Fibroblast of the aortic adventitia (primary cell): ENCODE results near the gene PUDP. TPM values are rescaled to one million over a fixed set of nuclear protein-coding genes. Genes with fewer than 3 reads are reported as not detected.

Source experiments
- DNase-seq: peaks from one replicate; pipeline ENCODE4 v3.0.0-alpha.2; 2010; ENCODE audit warnings: low read depth
- H3K4me3 ChIP-seq: 2 replicates; pipeline ENCODE4 v1.5.1; 2011; ENCODE audit warnings: low read depth, mild to moderate bottlenecking, control low read depth, low read length, moderate library complexity
- CTCF ChIP-seq: IDR thresholded peaks from 2 replicates; pipeline ENCODE4 v1.5.1; 2011; ENCODE audit warnings: mild to moderate bottlenecking, low read length, control low read depth, inconsistent platforms; ENCODE audit not compliant: insufficient read depth
- total RNA-seq: library from RNA; depleted of rRNA; stranded (reverse); fragments of >200 nt; gene quantifications from 2 replicates; pipeline ENCODE4 v1.2.3, GENCODE V29; 2012; ENCODE audit warnings: low replicate concordance

PUDP gene
- total RNA-seq, 1 donor, result 12.4 TPM

GRCh38 chrX:7112071-7112470 lies 35.9 kb downstream of the PUDP start:
- no peak overlapping the region for H3K4me3 ChIP-seq
- TF ChIP-seq CTCF, result no peak
- DNase-seq, result no peak

GRCh38 chrX:7111518-7111917 lies 36.4 kb downstream of the PUDP start:
- no peak overlapping the region for H3K4me3 ChIP-seq
- no peak for DNase-seq
- TF ChIP-seq CTCF, result no peak

- no peak overlapping the region for H3K4me3 ChIP-seq
- TF ChIP-seq CTCF, result no peak
- no peak for DNase-seq
These were observed 37.1 kb downstream of the PUDP start for GRCh38 chrX:7110821-7111276.

- TF ChIP-seq CTCF, result no peak
These were observed 37.8 kb downstream of the PUDP start for GRCh38 chrX:7109838-7110793.

GRCh38 chrX:7109049-7109531 lies 38.9 kb downstream of the PUDP start:
- H3K4me3 ChIP-seq, result no peak overlapping the region
- DNase-seq, result no peak
- TF ChIP-seq CTCF, result no peak

More at GRCh38 chrX:7109838-7110793, 37.8 kb downstream of the PUDP start:
- H3K4me3 ChIP-seq, result no peak overlapping the region
- DNase-seq, result no peak

- H3K4me3 ChIP-seq, result no peak overlapping the region
- no peak for DNase-seq
- TF ChIP-seq CTCF, result no peak
These were observed 39.9 kb downstream of the PUDP start for GRCh38 chrX:7108030-7108429.
